Rectal smooth muscle tissue (tissue), 1 donor: ENCODE results near the gene SMAGP.

Source experiments
- H3K27ac ChIP-seq: one replicate; pipeline ENCODE4 v1.7.0; 2013; ENCODE audit warnings: low read depth, low read length, inconsistent platforms
- H3K27me3 ChIP-seq: one replicate; pipeline ENCODE4 v1.7.0; 2013; ENCODE audit warnings: low read length; ENCODE audit not compliant: control insufficient read depth, insufficient read depth
- H3K36me3 ChIP-seq: one replicate; pipeline ENCODE4 v1.7.0; 2013; ENCODE audit warnings: low read length; ENCODE audit not compliant: control insufficient read depth, insufficient read depth
- H3K4me1 ChIP-seq: one replicate; pipeline ENCODE4 v1.7.0; 2013; ENCODE audit warnings: low read length; ENCODE audit not compliant: control insufficient read depth, insufficient read depth
- H3K4me3 ChIP-seq: one replicate; pipeline ENCODE4 v1.7.0; 2013; ENCODE audit warnings: low read length
- H3K9ac ChIP-seq: one replicate; pipeline ENCODE4 v1.7.0; 2013; ENCODE audit warnings: low read length

Gene SMAGP

DNA sequence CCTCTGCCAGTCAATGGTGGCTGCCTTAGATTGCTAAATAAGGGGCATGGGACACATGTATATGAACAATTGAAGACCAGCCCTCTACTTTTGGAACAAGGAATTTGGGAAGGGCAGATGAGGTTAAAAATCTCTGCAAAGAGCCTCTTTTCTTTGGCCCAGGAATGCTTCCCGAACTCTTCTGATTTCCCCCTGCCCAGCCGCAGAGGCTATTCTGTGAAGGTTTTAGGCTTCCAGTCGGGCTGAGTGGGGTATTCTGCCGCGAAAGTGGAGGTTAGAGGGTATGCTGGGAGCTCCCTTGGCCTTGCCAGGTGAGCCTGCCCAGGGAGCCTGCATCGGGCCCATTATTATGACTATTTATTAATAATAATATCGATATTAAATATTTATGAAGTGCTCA, 53.6 kb downstream of the SMAGP start:
- Histone ChIP-seq H3K27me3 (no peaks in the 10 kb centered on the region), H3K36me3 (no peaks in the 10 kb centered on the region), H3K4me3 (peak overlapping the region; percentile 56), H3K4me1 (peaks cover 13% of the 10 kb centered on the region), H3K9ac (no peak overlapping the region), H3K27ac (peak overlapping the region; percentile 24)

DNA sequence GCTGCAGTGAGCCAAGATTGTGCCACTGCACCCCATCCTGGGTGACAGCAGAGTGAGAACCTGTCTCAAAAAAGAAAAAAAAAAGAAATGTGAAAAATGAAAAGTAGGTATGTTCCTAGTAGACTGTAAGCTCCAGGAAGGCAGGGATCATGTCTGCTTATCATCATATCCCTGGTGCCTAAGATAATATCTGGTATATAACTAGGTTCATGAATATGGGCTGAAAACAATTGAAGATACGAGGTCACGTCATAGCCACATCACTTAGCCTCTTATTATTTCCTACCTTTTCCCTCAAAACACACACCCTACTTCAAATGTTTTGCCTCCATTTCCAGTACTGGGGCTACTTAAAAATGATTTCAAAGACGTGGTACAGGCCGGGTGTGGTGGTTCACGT, 55.3 kb downstream of the SMAGP start:
- no peak overlapping the region for H3K27ac ChIP-seq
- no peak overlapping the region for H3K4me3 ChIP-seq
- peaks cover 13% of the 10 kb centered on the region for H3K4me1 ChIP-seq
- no peaks in the 10 kb centered on the region for H3K27me3 ChIP-seq
- H3K9ac ChIP-seq: no peak overlapping the region
- H3K36me3 ChIP-seq: no peaks in the 10 kb centered on the region

DNA sequence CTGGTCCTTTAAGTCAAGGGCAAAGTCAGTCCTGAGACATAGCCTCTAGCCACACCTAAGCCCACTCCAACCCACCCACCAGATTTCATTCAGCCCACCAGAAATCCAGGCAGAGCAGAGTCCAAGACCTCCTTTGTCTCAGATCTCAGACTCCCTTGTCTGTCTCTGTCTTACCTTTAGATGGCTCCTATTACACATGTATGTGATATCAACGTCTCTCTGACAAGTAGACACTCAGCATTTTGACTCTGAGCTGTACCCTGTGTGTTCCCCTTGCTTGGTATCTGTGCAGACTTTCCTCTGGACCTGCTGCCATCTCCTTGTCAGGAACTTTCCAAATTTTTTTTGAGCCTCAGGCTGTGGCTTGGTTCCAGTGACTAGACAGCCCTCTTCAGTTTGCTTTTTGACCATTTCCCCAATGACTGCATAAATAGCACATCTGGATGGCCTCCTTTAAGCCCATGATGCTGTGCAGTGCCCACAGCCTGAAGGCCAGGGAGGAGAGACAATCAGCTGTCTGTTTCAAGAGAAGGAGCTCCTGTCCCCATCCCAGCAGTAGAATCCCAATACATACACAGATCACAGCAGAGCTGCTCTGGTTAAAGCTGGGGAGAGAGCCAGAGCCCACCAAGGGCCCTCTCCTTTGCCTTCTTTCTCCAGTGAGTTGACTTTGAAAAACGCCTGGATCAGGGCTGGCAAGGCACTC, 59.4 kb downstream of the SMAGP start:
- Histone ChIP-seq H3K27ac (no peak overlapping the region), H3K4me1 (no peaks in the 10 kb centered on the region), H3K27me3 (no peaks in the 10 kb centered on the region), H3K4me3 (no peak overlapping the region), H3K9ac (no peak overlapping the region), H3K36me3 (peaks cover 2% of the 10 kb centered on the region)

DNA sequence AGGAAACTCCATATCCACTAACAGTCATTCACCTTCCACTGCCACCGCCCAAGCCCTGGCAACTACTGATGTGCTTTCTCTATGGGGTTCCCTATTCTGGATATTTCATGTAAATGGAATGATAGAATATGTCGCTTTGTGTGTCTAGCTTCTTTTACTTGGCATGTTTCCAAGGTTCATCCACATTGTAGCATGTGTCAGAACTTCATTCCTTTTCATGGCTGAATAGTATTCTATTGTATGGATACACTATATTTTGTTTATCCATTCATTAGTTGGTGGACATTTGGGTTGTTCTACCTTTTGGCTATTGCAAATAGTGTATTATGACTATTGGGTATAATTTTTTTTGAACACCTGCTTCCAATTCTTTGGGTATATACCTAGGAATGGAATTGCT, 61.0 kb downstream of the SMAGP start:
- Histone ChIP-seq H3K27ac (no peak overlapping the region), H3K27me3 (no peaks in the 10 kb centered on the region), H3K4me1 (no peaks in the 10 kb centered on the region), H3K9ac (no peak overlapping the region), H3K36me3 (peaks cover 2% of the 10 kb centered on the region), H3K4me3 (no peak overlapping the region)

DNA sequence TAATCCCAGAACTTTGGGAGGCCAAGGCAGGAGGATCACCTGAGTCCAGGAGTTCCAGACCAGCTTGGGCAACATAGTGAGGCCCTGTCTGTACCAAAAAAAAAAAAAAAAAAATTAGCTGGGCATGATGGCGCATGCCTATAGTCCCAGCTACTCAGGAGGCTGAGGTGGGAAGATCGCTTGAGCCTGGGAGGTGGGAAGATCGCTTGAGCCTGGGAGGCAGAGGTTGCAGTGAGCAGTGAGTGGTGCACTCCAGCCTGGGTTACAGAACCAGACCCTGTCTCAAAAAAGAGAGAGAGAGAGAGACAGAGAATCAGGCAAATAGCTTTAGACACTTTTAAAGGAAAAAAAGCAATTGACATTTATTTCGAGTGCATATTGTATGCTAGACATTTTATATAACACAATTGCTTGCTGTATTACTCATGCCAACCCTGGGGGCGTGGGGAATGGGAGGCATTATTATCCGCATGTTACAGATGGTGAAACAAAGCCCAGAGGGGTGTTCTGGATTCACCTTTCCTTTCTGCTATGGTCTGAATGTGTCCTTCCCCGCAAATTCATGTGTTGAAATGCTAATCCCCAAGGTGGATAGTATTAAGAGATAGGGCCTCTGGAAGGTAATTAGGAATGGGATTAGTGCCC, 62.1 kb downstream of the SMAGP start:
- no peaks in the 10 kb centered on the region for H3K27me3 ChIP-seq
- no peak overlapping the region for H3K27ac ChIP-seq
- H3K9ac ChIP-seq: no peak overlapping the region
- no peak overlapping the region for H3K4me3 ChIP-seq
- peaks cover 2% of the 10 kb centered on the region for H3K36me3 ChIP-seq
- no peaks in the 10 kb centered on the region for H3K4me1 ChIP-seq

DNA sequence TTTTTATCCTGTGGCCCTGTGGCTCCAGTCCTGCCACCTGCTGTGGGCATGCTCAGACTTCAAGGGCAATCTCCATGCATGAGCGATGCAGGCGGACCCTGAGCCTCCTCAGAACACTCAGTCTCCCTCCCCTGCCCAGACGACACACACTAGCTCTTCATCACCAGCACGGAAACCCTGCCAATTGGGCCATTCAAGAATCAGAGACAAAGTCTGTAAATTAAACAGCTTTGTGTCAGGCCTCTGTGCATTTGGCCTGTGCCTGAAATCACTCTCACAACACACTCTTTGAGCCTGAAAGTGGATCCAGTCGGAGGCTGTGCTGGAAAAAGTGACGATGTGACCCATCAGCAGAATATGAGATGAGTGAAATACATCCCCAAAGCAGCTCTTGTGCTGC, 64.9 kb downstream of the SMAGP start:
- Histone ChIP-seq H3K27me3 (no peaks in the 10 kb centered on the region), H3K9ac (no peak overlapping the region), H3K27ac (no peak overlapping the region), H3K4me1 (no peaks in the 10 kb centered on the region), H3K4me3 (no peak overlapping the region), H3K36me3 (peaks cover 2% of the 10 kb centered on the region)

DNA sequence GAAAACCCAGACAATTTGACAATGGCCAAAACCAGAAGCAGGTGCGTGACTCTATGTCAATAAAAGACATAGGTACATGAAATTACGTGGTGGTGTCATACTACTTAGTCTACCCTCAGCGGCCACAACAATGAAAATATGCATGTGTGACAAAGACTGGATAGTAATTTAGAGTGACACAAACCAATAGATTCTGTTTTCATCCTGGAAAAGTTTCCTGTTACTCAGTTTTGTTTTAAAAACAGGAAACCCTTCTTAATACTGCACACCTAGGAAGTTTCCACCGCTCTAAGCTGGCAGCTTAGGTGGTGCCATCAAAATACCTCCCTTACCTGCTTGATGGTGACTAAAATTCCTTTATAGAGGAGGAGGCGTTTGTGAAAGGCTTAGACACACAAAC, 67.5 kb downstream of the SMAGP start:
- no peaks in the 10 kb centered on the region for H3K4me1 ChIP-seq
- peaks cover 2% of the 10 kb centered on the region for H3K36me3 ChIP-seq

DNA sequence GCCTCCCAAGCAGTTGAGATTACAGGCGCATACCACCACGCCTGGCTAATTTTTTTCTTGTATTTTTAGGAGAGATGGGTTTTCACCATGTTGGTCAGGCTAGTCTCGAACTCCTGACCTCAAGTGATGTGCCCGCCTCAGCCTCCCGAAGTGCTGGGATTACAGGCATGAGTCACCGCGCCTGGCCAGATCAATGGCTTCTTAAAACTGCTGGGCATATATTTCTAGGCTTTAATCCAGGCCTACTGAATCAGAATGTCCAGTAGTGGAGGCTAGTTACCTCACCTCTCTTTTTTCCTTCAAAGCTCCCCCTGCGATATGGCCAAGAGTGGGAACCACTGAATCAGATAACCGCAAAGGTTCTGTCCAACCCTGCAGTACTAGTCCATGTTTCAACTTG, 69.4 kb downstream of the SMAGP start:
- H3K27ac ChIP-seq: no peak overlapping the region

More for the DNA sequence above, 67.5 kb downstream of the SMAGP start:
- Histone ChIP-seq H3K9ac (no peak overlapping the region), H3K27me3 (no peaks in the 10 kb centered on the region), H3K27ac (no peak overlapping the region), H3K4me3 (no peak overlapping the region)

DNA sequence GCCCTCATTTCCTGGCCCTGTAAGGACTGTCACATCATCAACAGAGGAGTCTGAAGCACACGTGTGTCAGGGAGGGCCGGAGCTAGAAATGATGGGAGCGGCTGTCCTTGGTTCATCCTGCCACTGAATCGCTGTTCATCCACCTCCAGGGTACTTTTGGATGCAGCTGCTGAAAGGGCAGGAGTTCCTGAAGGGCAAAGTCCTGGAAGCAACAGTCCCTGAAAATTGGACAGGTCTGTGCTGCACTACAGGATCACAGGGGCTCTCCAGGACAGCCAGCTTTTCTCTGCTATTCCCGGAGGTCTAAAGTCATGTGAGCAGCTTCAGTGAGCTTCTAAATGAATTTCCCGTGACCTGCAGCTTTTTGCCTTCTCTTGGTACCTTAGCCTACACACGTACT, 70.1 kb downstream of the SMAGP start:
- H3K4me1 ChIP-seq: no peaks in the 10 kb centered on the region

More for the DNA sequence above, 69.4 kb downstream of the SMAGP start:
- no peaks in the 10 kb centered on the region for H3K27me3 ChIP-seq
- no peak overlapping the region for H3K4me3 ChIP-seq
- H3K9ac ChIP-seq: no peak overlapping the region
- H3K36me3 ChIP-seq: peaks cover 3% of the 10 kb centered on the region
- no peaks in the 10 kb centered on the region for H3K4me1 ChIP-seq

DNA sequence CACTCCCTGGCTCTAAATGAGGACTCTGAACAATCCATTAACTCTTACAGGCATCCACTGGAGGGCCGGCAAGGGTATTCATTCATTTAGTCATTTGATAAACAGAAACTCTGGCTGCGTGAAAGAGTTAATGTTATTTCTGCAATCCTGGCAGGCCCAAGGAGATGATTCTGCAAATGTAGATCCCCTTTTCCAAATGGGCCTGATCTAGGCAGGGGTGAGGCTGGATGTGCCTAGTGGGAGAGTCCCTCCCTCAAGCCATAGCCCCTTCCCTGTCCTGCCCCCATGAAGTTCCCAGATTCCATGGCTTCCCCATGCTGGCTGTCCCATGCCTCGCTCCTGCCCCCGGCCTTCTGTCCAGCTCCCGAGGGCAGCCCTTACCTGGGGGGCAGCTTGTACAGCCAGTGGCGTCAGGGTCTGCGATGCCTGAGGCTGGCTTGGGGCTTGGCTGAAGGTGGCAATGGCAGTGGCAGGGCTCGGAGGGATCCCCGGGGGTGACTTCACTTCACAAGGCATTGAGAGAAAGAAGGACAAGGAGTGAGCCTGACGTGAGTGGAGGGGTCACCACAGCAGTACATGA, 70.8 kb downstream of the SMAGP start:
- H3K4me1 ChIP-seq: no peaks in the 10 kb centered on the region
- H3K27ac ChIP-seq: no peak overlapping the region
- H3K9ac ChIP-seq: no peak overlapping the region
- H3K36me3 ChIP-seq: peaks cover 3% of the 10 kb centered on the region
- H3K4me3 ChIP-seq: no peak overlapping the region
- H3K27me3 ChIP-seq: no peaks in the 10 kb centered on the region

More for the DNA sequence above, 70.1 kb downstream of the SMAGP start:
- Histone ChIP-seq H3K9ac (no peak overlapping the region), H3K27ac (no peak overlapping the region), H3K36me3 (peaks cover 3% of the 10 kb centered on the region), H3K4me3 (no peak overlapping the region), H3K27me3 (no peaks in the 10 kb centered on the region)

DNA sequence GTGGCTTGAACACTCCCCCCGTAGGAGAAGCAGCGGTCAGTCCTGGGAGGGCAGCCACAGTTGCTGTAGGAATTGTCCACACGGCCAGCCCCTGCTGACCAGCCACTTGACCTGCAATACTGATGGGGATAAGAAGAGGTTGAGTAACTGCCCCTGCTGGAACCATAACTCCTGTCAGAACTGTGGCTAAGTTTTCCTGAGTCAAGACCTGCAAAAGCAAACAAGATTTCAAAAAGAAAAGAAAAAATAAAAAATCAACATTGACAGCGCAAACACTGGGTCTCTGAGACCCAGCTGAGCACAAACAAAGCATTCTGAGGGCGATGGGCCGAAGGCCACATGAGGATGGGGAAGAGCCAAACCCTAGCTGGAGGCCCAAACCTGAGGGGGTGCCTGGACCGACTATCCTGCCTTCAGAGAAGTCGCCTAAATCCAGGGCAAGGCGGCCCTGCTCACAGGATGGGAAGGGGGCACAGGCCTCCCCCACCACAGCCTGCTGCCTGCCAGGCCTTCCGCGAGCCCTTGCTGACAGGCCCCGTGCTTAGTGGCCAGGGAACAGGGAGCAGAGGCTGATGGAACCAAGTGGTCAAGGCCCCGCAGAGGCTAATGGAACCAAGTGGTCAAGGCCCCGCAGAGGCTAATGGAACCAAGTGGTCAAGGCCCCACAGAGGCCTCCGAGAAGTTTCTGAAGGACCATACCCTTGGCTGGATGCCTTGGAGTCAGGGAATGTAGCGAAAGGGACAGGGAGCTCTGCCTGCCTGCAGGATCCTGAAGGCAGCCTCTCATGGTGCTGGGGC, 71.4 kb downstream of the SMAGP start:
- Histone ChIP-seq H3K9ac (no peak overlapping the region), H3K4me1 (no peaks in the 10 kb centered on the region), H3K27me3 (no peaks in the 10 kb centered on the region), H3K27ac (no peak overlapping the region), H3K36me3 (peaks cover 3% of the 10 kb centered on the region), H3K4me3 (no peak overlapping the region)
